GM21526 (cell line): Measurements from ENCODE around the gene PARL.

Experiments used
- ATAC-seq: cut with Tn5 transposase; IDR thresholded peaks from one replicate; pipeline ENCODE4 v1.9.1; 2021; ENCODE audit warnings: moderate library complexity; ENCODE audit not compliant: unreplicated experiment, low FRiP score

Gene PARL

GRCh38 chr3:183818706-183819624, 65.7 kb downstream of the PARL start:
- no peak for ATAC-seq

- no peak for ATAC-seq
Observed at GRCh38 chr3:183818041-183818620, 66.5 kb downstream of the PARL start.

- no peak for ATAC-seq
Observed at GRCh38 chr3:183817639-183818038, 67.0 kb downstream of the PARL start.

DNA sequence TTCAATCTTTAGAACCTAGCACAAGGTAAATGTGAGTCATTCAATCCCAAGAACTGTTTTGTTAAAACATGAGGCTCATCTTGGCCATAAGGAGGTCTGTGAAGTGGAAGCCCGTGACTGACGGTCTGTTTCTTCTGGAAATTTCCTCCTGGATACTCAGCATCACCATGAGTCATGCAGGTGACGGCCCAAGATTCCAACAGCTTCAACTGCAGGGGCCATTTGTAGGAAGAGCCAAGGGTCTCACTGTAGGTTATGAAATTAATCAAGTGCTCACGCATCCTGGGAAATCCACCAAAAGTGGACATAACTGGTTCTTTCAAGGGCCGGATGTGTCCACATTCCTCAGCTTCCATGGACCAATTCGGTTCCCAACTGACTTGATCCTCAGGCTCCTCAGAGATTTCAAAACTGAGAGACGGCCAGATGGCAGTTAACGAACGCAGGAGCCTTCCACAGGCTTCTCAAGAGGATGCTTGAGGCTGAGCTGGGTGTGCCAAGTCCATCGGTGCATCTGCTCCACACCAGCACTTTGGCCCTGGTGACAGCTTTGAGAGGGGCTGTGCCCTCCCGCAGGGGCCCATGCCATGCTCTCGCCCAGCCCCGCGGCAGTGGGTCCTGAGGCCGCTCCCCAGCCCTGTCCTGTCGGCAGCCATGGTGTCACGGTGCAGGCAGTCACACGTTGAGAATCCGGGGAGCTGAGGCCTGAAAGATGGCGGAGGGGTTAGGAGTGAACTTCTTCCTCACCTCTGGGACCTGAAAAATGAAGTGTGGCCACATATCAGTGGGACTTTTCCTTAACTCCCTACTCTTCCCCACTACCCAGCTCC, 67.8 kb downstream of the PARL start:
- ATAC-seq: no peak

DNA sequence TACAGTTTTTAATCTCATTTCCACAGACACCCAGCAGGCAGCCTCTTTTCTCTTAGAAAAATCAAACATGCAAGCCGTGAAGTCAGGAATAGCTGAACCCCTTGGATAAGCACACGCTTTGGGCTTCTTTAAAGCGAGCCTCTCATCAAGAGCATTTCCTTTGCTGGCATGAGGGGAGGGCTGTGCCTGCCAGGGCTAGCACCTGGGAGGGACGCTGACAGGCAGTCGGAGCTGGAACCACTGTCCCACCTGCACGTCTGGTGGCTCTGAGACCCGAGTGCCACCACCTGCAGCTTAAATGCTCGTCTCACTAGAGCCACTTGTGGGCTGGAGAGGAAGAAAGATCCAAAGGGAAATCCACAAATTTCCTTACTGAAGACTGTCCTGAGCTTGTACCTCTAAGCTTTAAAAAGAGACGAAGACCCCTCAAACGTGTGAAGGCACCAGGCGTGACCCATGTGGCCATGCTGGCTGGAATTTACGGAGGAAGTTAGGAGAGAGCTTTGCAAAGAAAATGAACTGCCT, 68.7 kb downstream of the PARL start:
- ATAC-seq: no peak

- ATAC-seq: no peak
Observed at GRCh38 chr3:183815563-183815940, 69.1 kb downstream of the PARL start.

GRCh38 chr3:183814240-183814639, 70.4 kb downstream of the PARL start:
- ATAC-seq: no peak

GRCh38 chr3:183812761-183813445, 71.8 kb downstream of the PARL start:
- no peak for ATAC-seq

DNA sequence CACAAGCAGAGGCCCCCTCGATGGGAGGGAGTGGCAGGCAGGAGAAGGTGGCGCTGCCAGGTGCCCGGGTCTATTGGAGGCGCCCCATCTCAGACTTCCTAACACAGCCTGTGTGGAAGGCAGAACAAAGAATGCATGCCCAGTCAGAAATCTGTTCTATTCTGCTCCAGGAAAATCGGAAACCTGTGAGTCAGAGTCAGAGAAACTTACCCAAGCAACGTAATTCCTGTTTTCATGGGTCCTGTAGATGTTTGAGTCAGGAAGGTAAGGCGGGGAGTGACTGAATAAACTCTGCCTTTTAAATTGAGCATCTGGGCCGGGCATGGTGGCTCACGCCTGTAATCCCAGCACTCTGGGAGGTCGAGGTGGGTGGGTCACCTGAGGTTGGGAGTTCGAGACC, 73.0 kb downstream of the PARL start:
- ATAC-seq: no peak

- no peak for ATAC-seq
Observed at GRCh38 chr3:183810643-183811594, 73.8 kb downstream of the PARL start.

DNA sequence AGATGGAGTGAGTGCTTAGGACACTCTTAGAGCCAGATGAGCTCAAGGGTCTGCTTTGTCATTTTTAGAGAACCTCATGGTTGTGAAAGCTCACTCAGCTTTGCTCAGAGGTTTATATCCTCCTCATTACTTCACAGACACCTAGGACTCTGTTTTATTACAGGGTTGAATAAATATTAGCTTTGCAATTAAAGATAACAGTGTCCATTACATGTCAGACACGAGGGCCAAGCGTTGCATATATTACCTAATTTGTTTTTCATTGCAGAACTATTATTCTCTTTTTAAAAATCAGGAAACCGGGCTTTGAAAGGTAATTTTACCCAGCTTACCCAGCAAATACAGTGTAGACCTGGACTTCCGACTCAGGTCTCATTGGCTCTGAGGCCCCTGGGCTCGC, 75.4 kb downstream of the PARL start:
- no peak for ATAC-seq

GRCh38 chr3:183808355-183808754, 76.3 kb downstream of the PARL start:
- no peak for ATAC-seq

- ATAC-seq: no peak
Observed at GRCh38 chr3:183807881-183808280, 76.8 kb downstream of the PARL start.

GRCh38 chr3:183807209-183807728, 77.4 kb downstream of the PARL start:
- no peak for ATAC-seq

GRCh38 chr3:183802989-183803388, 81.7 kb downstream of the PARL start:
- no peak for ATAC-seq

DNA sequence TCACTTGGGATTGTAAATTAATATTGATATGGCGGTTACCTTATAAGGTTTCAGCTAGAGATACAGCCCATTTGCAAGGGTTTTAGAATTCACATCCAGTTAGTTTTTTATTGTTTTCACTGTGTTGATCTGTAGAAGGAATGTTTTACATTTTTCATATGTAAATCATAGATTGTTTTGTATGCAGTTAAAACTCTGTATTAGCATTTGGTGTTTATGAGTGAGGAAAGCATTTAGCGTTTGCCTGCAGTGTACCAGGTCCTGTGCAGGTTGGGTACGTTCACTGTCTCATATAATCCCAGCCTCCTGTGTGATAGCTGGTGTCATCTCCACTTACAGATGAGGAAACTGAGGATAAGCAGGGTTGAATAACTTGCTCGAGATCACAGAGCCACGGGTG, 83.1 kb downstream of the PARL start:
- no peak for ATAC-seq

GRCh38 chr3:183800243-183800863, 84.3 kb downstream of the PARL start:
- no peak for ATAC-seq

DNA sequence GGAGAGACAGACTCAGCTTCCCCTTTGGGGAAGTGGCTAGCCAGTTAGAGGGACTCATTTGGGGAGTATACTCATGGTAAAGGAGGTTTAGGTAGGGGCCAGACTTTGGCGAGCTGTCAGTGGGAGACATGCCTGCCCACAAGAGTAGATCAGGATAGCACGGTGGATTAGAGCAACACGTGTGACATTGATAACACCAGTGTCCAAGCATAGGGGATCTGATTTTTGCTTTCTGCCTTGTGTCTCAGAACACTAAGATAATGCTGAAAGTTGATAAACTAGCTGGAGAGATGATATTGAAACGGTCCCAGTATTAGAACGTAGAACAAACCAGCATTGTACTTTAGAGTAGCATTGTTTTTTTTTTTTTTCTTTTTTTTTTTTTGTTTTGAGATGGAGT, 85.2 kb downstream of the PARL start:
- ATAC-seq: no peak

DNA sequence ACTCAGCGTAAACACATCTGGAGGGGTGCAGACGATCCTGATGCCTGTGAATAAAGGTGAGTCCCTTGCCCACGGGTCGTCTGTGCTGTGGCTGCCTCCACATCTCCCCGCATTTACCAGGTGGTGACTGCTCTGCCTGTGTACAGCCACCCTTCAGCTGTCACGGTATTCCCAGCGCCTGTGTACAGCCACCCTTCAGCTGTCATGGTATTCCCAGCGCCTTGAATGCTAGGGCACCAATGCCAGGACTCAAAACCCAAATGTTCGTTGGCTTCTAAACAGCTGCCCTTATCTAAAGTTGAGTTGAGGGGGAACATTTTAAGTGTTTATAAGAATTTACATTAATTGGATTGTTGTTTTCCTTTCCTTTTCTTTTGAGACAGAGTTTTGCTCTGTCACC, 86.7 kb downstream of the PARL start:
- no peak for ATAC-seq
